HepG2 (cell line): ENCODE results near the gene SLC9A8. TPM values are rescaled to one million over a fixed set of nuclear protein-coding genes. Genes with fewer than 3 reads are reported as not detected.
A peak's percentile ranks its signal among the peaks of the same experiment; 100 is the strongest.

ENCODE experiments used
- ATRX ChIP-seq: sonication (generic); formaldehyde crosslinking; IDR thresholded peaks from 2 replicates; pipeline ENCODE4 v1.4.0; 2020; ENCODE audit warnings: missing genetic modification reagents, borderline replicate concordance
- DR1 ChIP-seq: sonication (generic); formaldehyde crosslinking; IDR thresholded peaks from 2 replicates; pipeline ENCODE4 v1.8.0; 2021; ENCODE audit warnings: mild to moderate bottlenecking, missing genetic modification reagents, inconsistent platforms
- ETV5 ChIP-seq: IDR thresholded peaks from 2 replicates; pipeline ENCODE4 v1.6.1; 2018; ENCODE audit warnings: missing biosample characterization, missing genetic modification reagents, inconsistent platforms, borderline replicate concordance
- HCFC1 ChIP-seq: fragments of 150-350 bp; IDR thresholded peaks from 2 replicates; pipeline ENCODE4 v1.6.1; 2014; ENCODE audit warnings: low read depth, low read length
- HDAC6 ChIP-seq: fragments of 200-600 bp; sonication (generic); IDR thresholded peaks from 2 replicates; pipeline ENCODE4 v1.7.0; 2017; ENCODE audit warnings: mild to moderate bottlenecking, antibody characterized with exemption, low read length, low read depth
- MIER2 ChIP-seq: IDR thresholded peaks from 2 replicates; pipeline ENCODE4 v1.6.1; 2016; ENCODE audit warnings: missing biosample characterization, missing genetic modification reagents
- MYC ChIP-seq: sonication (generic); formaldehyde crosslinking; IDR thresholded peaks from 2 replicates; pipeline ENCODE4 v1.9.0; 2021; ENCODE audit warnings: missing genetic modification reagents, borderline replicate concordance
- NBN ChIP-seq: fragments of 450-650 bp; conservative IDR thresholded peaks from 2 replicates; pipeline ENCODE4 v1.6.1; 2017
- NFKB2 ChIP-seq: sonication (generic); formaldehyde crosslinking; IDR thresholded peaks from 2 replicates; pipeline ENCODE4 v1.4.0; 2020; ENCODE audit warnings: missing genetic modification reagents, borderline replicate concordance
- NFYC ChIP-seq: IDR thresholded peaks from 2 replicates; pipeline ENCODE4 v1.6.1; 2016; ENCODE audit warnings: missing genetic modification reagents, missing compliant biosample characterization
- NR2F1 ChIP-seq, 2 experiments: fragments of 450-650 bp in 1 of 2; formaldehyde crosslinking in 1 of 2; IDR thresholded peaks; 2 replicates each; pipeline versions ENCODE4 v1.5.0 to v1.6.1; 2016 to 2020; ENCODE audit warnings: mild to moderate bottlenecking in 1 of 2, missing compliant biosample characterization in 1 of 2, missing genetic modification reagents in 1 of 2, moderate library complexity in 1 of 2
- TCF7 ChIP-seq: sonication (generic); IDR thresholded peaks from 2 replicates; pipeline ENCODE4 v1.6.1; 2016; ENCODE audit warnings: antibody characterized with exemption, low read depth
- TEAD2 ChIP-seq: sonication (generic); formaldehyde crosslinking; IDR thresholded peaks from 2 replicates; pipeline ENCODE4 v1.9.0; 2021; ENCODE audit warnings: missing genetic modification reagents
- ZBTB20 ChIP-seq: sonication (generic); formaldehyde crosslinking; IDR thresholded peaks from 2 replicates; pipeline ENCODE4 v1.8.1; 2023; ENCODE audit warnings: missing genetic modification reagents, low read depth, mild to moderate bottlenecking, borderline replicate concordance
- ZNF264 ChIP-seq: sonication (generic); formaldehyde crosslinking; IDR thresholded peaks from 2 replicates; pipeline ENCODE4 v1.4.0; 2020; ENCODE audit warnings: missing genetic modification reagents
- ZNF331 ChIP-seq: sonication (generic); formaldehyde crosslinking; IDR thresholded peaks from 2 replicates; pipeline ENCODE4 v1.4.0; 2020; ENCODE audit warnings: missing genetic modification reagents
- ZNF558 ChIP-seq: sonication (generic); formaldehyde crosslinking; IDR thresholded peaks from 2 replicates; pipeline ENCODE4 v1.9.0; 2022; ENCODE audit warnings: mild to moderate bottlenecking, missing genetic modification reagents, borderline replicate concordance
- ZNF605 ChIP-seq: sonication (generic); formaldehyde crosslinking; IDR thresholded peaks from 2 replicates; pipeline ENCODE4 v1.8.0; 2022; ENCODE audit warnings: mild to moderate bottlenecking, missing genetic modification reagents
- polyA plus RNA-seq, 8 experiments: library from polyadenylated mRNA; depleted of rRNA in 3 of 8; stranded (reverse) in 7 of 8; unstranded in 1 of 8; fragments of >200 nt; fragmentation: Illumina TruSeq in 4 of 8; extraction: Trizol in 4 of 8; gene quantifications; 2 replicates each; pipeline versions ENCODE4 v1.2.1 to v1.2.3, GENCODE V29; 2011 to 2016; ENCODE audit warnings: low read depth in 4 of 8, missing spikeins in 1 of 8, mixed read lengths in 1 of 8; ENCODE audit not compliant: insufficient read depth in 1 of 8
- total RNA-seq, 5 experiments: library from RNA; depleted of rRNA; stranded (reverse); fragments of >200 nt; fragmentation: Illumina TruSeq; extraction: Trizol; gene quantifications; 2 replicates each; pipeline ENCODE4 v1.2.3, GENCODE V29; 2016; ENCODE audit warnings: low read depth in 1 of 5
- TF ChIP-seq, protein P1 (sequence below): sonication (generic); formaldehyde crosslinking; IDR thresholded peaks from 2 replicates; pipeline ENCODE4 v1.5.0; 2020; ENCODE audit warnings: mild to moderate bottlenecking, missing genetic modification reagents, borderline replicate concordance
- TF ChIP-seq, protein P2 (sequence below): IDR thresholded peaks from 2 replicates; pipeline ENCODE4 v1.6.1; 2016; ENCODE audit warnings: control low read depth
- TF ChIP-seq, protein P3 (sequence below): IDR thresholded peaks from 2 replicates; pipeline ENCODE4 v1.6.1; 2016; ENCODE audit warnings: missing biosample characterization, missing genetic modification reagents, low read depth
- TF ChIP-seq, protein P4 (sequence below): sonication (generic); formaldehyde crosslinking; IDR thresholded peaks from 2 replicates; pipeline ENCODE4 v1.4.0; 2020; ENCODE audit warnings: low read depth, mild to moderate bottlenecking, missing genetic modification reagents
- TF ChIP-seq, protein P5 (sequence below): fragments of 450-650 bp; IDR thresholded peaks from 2 replicates; pipeline ENCODE4 v1.6.1; 2016

SLC9A8 gene
- total and polyA plus RNA-seq, 2 of the 13 experiments (the other 11 are each of a cell fraction or from before 2014, with no cell fraction given), result 4.1 to 7.4 TPM

DNA sequence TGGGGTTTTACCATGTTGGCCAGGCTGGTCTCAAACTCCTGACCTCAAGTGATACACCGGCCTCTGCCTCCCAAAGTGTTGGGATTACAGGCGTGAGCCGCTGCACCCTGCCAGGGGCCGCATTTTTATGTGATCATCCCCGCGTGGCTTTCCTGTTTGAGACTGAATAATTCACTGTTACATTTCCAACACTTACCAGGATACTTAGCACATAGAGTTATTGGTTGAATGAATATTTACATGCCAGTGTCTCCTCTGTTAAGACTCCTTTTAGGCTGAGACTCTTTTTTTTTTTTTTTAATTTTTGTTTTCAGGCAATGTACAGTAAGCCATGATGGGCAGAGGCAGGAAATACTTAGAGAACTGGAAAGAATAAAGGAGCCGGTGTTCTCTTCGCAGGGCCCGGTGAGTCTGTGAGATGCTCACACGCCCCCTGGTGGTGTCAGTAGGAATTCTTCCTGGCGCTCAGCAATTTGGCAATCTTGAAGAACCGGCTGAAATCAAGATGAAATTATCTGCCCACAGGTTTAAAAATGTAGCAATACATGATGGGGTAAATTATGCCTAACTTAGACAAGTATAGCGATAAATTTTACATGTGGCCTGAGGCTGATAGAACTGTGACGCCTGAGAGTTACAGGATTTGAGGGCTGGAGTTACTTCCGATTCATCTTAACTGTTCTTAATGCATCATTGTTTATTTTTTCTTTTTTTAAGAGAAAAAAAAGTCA lies 115.9 kb downstream of the SLC9A8 start (continued):
- TF ChIP-seq, protein P1, sequence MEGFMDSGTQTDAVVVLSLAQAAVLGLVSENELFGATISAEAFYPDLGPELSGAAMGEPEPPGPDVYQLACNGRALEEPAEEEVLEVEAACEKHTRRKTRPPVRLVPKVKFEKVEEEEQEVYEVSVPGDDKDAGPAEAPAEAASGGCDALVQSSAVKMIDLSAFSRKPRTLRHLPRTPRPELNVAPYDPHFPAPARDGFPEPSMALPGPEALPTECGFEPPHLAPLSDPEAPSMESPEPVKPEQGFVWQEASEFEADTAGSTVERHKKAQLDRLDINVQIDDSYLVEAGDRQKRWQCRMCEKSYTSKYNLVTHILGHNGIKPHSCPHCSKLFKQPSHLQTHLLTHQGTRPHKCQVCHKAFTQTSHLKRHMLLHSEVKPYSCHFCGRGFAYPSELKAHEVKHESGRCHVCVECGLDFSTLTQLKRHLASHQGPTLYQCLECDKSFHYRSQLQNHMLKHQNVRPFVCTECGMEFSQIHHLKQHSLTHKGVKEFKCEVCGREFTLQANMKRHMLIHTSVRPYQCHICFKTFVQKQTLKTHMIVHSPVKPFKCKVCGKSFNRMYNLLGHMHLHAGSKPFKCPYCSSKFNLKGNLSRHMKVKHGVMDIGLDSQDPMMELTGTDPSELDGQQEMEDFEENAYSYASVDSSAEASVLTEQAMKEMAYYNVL (CRISPR knock-in tag), result peak; percentile 18; the same call in 1 of the 2 replicates
- TF ChIP-seq, protein P2, sequence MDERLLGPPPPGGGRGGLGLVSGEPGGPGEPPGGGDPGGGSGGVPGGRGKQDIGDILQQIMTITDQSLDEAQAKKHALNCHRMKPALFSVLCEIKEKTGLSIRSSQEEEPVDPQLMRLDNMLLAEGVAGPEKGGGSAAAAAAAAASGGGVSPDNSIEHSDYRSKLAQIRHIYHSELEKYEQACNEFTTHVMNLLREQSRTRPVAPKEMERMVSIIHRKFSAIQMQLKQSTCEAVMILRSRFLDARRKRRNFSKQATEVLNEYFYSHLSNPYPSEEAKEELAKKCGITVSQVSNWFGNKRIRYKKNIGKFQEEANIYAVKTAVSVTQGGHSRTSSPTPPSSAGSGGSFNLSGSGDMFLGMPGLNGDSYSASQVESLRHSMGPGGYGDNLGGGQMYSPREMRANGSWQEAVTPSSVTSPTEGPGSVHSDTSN (CRISPR knock-in tag), result no peak
- TF ChIP-seq, protein P3, sequence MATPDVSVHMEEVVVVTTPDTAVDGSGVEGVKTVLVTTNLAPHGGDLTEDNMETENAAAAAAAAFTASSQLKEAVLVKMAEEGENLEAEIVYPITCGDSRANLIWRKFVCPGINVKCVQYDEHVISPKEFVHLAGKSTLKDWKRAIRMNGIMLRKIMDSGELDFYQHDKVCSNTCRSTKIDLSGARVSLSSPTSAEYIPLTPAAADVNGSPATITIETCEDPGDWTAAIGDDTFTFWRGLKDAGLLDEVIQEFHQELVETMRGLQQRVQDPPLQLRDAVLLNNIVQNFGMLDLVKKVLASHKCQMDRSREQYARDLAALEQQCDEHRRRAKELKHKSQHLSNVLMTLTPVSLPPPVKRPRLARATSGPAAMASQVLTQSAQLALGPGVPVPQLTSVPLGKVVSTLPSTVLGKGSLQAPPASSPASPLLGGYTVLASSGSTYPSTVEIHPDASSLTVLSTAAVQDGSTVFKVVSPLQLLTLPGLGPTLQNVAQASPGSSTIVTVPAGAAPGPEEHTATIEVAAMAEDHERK (CRISPR knock-in tag), result no peak
- TF ChIP-seq MYC (peak; percentile 40; the same call in 1 of the 2 replicates), ETV5 (peak; percentile 64; the same call in 1 of the 2 replicates), NFYC (no peak), ZNF558 (CRISPR knock-in tag) (no peak), DR1 (no peak), HCFC1 (peak; percentile 37; the same call in 1 of the 2 replicates), HDAC6 (peak; percentile 49; the same call in 1 of the 2 replicates), NBN (no peak), NR2F1 (CRISPR knock-in tag; IDR thresholded peaks at IDR 0.05) (peak in 1 of 2 experiments; percentile 31; a peak in 1 of 4 replicates), NFKB2 (CRISPR knock-in tag) (peak; percentile 22; the same call in 1 of the 2 replicates), MIER2 (CRISPR knock-in tag) (no peak), ZNF264 (CRISPR knock-in tag) (no peak), TCF7 (peak; percentile 50; the same call in 1 of the 2 replicates), ZNF605 (peak; percentile 90), ATRX (CRISPR knock-in tag) (no peak), TEAD2 (CRISPR knock-in tag) (no peak), ZBTB20 (peak; percentile 48; the same call in 1 of the 2 replicates), ZNF331 (CRISPR knock-in tag) (peak; percentile 76; the same call in 1 of the 2 replicates)
- TF ChIP-seq, protein P4, sequence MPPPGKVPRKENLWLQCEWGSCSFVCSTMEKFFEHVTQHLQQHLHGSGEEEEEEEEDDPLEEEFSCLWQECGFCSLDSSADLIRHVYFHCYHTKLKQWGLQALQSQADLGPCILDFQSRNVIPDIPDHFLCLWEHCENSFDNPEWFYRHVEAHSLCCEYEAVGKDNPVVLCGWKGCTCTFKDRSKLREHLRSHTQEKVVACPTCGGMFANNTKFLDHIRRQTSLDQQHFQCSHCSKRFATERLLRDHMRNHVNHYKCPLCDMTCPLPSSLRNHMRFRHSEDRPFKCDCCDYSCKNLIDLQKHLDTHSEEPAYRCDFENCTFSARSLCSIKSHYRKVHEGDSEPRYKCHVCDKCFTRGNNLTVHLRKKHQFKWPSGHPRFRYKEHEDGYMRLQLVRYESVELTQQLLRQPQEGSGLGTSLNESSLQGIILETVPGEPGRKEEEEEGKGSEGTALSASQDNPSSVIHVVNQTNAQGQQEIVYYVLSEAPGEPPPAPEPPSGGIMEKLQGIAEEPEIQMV (CRISPR knock-in tag), result no peak
- TF ChIP-seq, protein P5, sequence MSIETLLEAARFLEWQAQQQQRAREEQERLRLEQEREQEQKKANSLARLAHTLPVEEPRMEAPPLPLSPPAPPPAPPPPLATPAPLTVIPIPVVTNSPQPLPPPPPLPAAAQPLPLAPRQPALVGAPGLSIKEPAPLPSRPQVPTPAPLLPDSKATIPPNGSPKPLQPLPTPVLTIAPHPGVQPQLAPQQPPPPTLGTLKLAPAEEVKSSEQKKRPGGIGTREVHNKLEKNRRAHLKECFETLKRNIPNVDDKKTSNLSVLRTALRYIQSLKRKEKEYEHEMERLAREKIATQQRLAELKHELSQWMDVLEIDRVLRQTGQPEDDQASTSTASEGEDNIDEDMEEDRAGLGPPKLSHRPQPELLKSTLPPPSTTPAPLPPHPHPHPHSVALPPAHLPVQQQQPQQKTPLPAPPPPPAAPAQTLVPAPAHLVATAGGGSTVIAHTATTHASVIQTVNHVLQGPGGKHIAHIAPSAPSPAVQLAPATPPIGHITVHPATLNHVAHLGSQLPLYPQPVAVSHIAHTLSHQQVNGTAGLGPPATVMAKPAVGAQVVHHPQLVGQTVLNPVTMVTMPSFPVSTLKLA, result no peak
